CD4-positive, alpha-beta T cell treated with Interleukin-6 for 4 hours (primary cell): ENCODE results near the gene TMEM42.
A peak's percentile ranks its signal among the peaks of the same experiment; 100 is the strongest.

Experiments used
- DNase-seq: peaks from one replicate; pipeline ENCODE4 v3.0.0-alpha.2; 2020; ENCODE audit warnings: mixed read lengths

The TMEM42 gene

DNA sequence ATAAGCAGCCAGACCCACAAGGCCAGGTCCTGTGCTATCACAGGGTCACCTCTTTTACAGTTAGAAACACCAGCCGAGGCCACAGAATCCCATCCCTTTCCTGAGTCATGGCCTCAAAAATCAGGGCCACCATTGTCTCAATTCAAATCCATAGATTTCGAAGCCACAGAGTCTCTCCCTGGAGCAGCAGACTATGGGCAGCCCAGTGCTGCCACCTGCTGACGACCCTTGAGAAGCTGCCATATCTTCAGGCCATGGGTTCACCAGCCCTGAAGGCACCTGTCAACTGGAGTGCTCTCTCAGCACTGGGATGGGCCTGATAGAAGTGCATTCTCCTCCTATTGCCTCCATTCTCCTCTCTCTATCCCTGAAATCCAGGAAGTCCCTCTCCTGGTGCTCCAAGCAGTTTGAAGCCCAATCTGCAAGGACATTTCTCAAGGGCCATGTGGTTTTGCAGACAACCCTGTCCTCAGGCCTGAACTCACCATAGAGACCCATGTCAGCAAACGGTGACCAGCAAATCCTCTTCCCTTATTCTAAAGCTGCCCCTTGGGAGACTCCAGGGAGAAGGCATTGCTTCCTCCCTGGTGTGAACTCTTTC lies 52.3 kb downstream of the TMEM42 start:
- DNase-seq = peak; percentile 74

DNA sequence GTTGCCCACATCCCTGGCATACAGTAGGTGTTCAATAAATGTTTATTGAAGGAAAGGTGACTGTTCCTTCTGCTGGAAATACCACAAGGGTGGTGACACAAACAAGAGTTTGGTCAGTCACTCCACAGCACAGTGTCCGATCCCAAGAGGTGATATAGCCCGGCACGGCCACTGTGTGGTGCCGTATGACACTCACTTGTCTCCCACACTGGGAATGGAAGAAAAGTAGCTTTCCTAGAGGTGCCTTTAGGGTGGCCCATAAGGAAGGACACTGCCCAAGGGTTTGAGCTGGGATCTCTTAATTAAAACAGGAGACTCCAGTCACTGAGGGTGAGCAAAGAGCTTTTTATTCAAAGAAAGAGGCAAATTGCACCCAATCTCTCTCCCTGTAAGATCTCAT lies 53.2 kb downstream of the TMEM42 start:
- DNase-seq = no peak
